Tibial nerve (tissue), 3 donors: ENCODE results near the gene COL11A2.

Source experiments
- POLR2A ChIP-seq, 2 donors: fragments of 450-650 bp; IDR thresholded peaks; one replicate each; pipeline ENCODE4 v1.6.1; 2017; ENCODE audit warnings: antibody characterized with exemption in 2 of 2, mild to moderate bottlenecking in 2 of 2, moderate library complexity in 2 of 2
- TF ChIP-seq, protein P1 (sequence below), 5 experiments: fragments of 200-600 bp in 3 of 5; fragments of 450-650 bp in 2 of 5; sonication (generic) in 3 of 5; IDR thresholded peaks; one replicate each; pipeline ENCODE4 v1.5.1; 2016 to 2019; ENCODE audit warnings: antibody characterized with exemption in 5 of 5, mild to moderate bottlenecking in 3 of 5, moderate library complexity in 2 of 5

- TF ChIP-seq, protein P1, sequence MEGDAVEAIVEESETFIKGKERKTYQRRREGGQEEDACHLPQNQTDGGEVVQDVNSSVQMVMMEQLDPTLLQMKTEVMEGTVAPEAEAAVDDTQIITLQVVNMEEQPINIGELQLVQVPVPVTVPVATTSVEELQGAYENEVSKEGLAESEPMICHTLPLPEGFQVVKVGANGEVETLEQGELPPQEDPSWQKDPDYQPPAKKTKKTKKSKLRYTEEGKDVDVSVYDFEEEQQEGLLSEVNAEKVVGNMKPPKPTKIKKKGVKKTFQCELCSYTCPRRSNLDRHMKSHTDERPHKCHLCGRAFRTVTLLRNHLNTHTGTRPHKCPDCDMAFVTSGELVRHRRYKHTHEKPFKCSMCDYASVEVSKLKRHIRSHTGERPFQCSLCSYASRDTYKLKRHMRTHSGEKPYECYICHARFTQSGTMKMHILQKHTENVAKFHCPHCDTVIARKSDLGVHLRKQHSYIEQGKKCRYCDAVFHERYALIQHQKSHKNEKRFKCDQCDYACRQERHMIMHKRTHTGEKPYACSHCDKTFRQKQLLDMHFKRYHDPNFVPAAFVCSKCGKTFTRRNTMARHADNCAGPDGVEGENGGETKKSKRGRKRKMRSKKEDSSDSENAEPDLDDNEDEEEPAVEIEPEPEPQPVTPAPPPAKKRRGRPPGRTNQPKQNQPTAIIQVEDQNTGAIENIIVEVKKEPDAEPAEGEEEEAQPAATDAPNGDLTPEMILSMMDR (IDR thresholded peaks at IDR 0.05), result no peak
- no peak for TF ChIP-seq POLR2A (IDR thresholded peaks at IDR 0.05)
Observed at GRCh38 chr6:33116841-33117711, 75.2 kb downstream of the COL11A2 start.
